A549 treated with DMSO at 1 μM for 4 hours (cell line): ENCODE measurements around the gene PRDM7. TPM values are rescaled to one million over a fixed set of nuclear protein-coding genes. Genes with fewer than 3 reads are reported as not detected.

Experiments
- total RNA-seq: library from RNA; stranded (reverse); fragments of 200-300 nt; extraction: Qiagen RNA extraction; gene quantifications from 5 replicates; pipeline ENCODE4 v1.2.3, GENCODE V29; 2022; ENCODE audit warnings: low read depth

PRDM7 gene
- total RNA-seq = 0.03 TPM in 1 of 5 replicates, not detected in the others

DNA sequence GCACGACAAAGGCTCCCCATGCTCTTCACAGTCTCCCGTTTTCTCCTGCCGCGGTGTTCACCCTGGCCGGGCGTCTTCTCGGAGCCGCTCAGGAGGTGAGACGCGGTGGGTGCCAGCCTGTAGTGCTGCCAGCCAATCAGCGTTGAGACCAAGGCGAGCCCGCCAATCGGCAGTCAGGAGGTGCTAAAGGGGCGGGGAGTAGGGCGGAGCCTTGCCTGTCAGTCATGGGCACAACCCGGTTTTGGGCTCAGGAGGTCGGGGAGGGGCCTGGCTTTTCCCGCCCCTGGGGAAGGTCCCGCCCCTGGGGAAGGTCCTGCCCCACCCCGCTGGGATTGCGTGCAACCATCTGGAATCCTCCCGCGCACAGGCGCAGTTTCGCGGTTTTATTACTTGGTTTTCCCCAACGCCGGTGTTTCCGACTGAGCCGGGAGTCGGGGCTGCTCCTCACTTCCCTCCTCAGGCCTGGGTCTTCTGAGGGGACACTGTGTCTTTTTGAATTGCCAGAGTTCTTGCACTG lies at the start of gene PRDM7:
Gene PRDM7 (minus strand): TSS at position 92 of the 517 bp plus-strand sequence. CDS start 1,421 bp downstream, outside the sequence.

DNA sequence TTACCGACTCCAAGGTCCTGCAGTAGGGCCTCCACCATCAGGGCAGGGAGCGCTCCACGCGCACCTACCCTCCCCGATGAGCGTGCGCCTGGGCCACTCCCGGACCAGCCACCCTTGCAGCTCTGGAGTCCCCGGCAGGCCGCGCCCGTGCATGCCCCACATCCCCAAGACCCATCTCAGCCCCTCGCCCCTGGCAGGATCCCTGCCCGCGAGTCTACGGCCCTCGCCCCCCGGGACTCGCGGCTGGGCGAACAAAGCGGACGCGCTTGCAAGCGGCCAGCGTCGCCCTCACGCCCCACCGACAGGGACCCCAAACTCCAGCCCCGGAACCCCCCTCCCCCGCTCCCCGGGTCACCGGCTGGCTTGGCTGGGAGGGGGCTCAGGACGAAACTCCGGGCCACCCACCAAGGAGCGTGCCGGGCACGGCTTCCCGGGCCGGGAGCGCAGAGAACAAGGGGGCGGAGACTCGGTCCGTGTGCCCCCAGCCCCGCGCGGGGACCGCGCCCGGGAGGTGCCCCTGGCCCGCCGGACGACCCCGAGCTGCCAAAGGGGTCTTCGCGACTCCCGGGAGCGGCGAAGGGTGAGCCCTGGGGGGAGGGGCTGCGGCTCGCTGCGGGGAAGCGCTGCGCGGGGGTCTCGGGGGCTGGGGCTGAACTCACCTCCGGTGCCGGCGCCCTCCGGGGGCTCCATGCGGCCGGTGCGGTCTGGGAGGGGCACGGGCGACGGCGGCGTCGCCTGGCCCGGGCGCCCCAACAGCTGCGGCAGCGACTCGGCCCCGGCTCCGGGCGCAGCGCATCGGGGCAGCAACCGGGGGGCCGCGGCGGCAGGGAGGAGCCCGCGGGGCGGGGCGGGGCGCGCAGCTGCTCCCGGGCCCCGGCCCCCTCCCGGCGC lies 58.2 kb downstream of the PRDM7 start, which contains the start of gene DBNDD1:
Gene DBNDD1 (minus strand): TSS at position 805 of the 891 bp plus-strand sequence. CDS start 115 bp downstream, at position 690.

Other genes with a start within 250 kb of the PRDM7 start
- gene SPIRE2, start 248.9 kb downstream of the PRDM7 start, total RNA-seq = 4.2 to 8.4 TPM (median 7.7 TPM) in 5 replicates
- gene TCF25, start 203.7 kb downstream of the PRDM7 start, total RNA-seq = 68.4 to 85.4 TPM (median 79.7 TPM) in 5 replicates
- 6.8 to 8.0 TPM (median 7.3 TPM) in 5 replicates for gene MC1R, start 158.5 kb downstream of the PRDM7 start, total RNA-seq
- 187 to 246 TPM (median 205 TPM) in 5 replicates for gene TUBB3, start 154.0 kb downstream of the PRDM7 start, total RNA-seq
- gene DEF8, start 128.6 kb downstream of the PRDM7 start, total RNA-seq = 98.4 to 116 TPM (median 106 TPM) in 5 replicates
- gene DBNDD1, start 57.9 kb downstream of the PRDM7 start, total RNA-seq = 45.5 to 61.2 TPM (median 53.1 TPM) in 5 replicates